ENCODE measurements around the gene SEC16A. TPM values are rescaled to one million over a fixed set of nuclear protein-coding genes. Genes with fewer than 3 reads are reported as not detected.

SEC16A gene
- total RNA-seq, 1 experiment from 2014 or later, result 56.4 TPM

- H3K27me3 Mint-ChIP-seq (ENCODE audit: low read depth), result no peaks in the 10 kb centered on the region
- no peak overlapping the region for H3K14ac ChIP-seq (ENCODE audit: insufficient read depth, low read length)
- H4K20me1 ChIP-seq (ENCODE audit: control insufficient read depth, insufficient read depth, insufficient read length), result no peaks in the 10 kb centered on the region
- peaks cover 12% of the 10 kb centered on the region; the same call in 1 of the 2 replicates for H3K79me2 ChIP-seq (ENCODE audit: insufficient read depth, low read length)
- no peak overlapping the region for H3K23ac ChIP-seq (ENCODE audit: insufficient read length, low read depth, low read length)
- H3T11ph ChIP-seq (ENCODE audit: low read length), result no peak overlapping the region
- no peaks in the 10 kb centered on the region for H3K4me1 ChIP-seq (ENCODE audit: insufficient read depth, low read length)
- H2BK120ac ChIP-seq (ENCODE audit: low read depth, low read length, poor library complexity, severe bottlenecking), result no peak overlapping the region
- H2BK15ac ChIP-seq (ENCODE audit: low read depth, low read length), result no peak overlapping the region
- no peak for DNase-seq
- peaks cover 7% of the 10 kb centered on the region for H3K79me1 ChIP-seq (ENCODE audit: insufficient read depth, low read depth, low read length, poor library complexity, severe bottlenecking)
- H3K4me2 ChIP-seq (ENCODE audit: insufficient read depth, insufficient read length, low read length), result no peak overlapping the region
- no peak overlapping the region for H2AFZ ChIP-seq (ENCODE audit: low read length)
- no peak overlapping the region for H4K5ac ChIP-seq (ENCODE audit: insufficient read length, low read depth, low read length)
- no peak overlapping the region for H3K56ac ChIP-seq (ENCODE audit: insufficient read length, low read depth, low read length)
- H2AK5ac ChIP-seq (ENCODE audit: insufficient read length, low read length), result no peak overlapping the region
- no peak overlapping the region for H4K8ac ChIP-seq (replicated peaks; ENCODE audit: insufficient read length, low read depth, low read length)
- no peak overlapping the region for H2BK5ac ChIP-seq (ENCODE audit: insufficient read length, low read length)
- no peak overlapping the region for H4K91ac ChIP-seq (ENCODE audit: insufficient read length, low read depth, low read length)
- H3K18ac ChIP-seq (ENCODE audit: insufficient read length, low read depth, low read length), result no peak overlapping the region
- H3K9ac ChIP-seq (ENCODE audit: extremely low read depth, insufficient read length, low read length), result no peak overlapping the region
- peaks cover 24 to 70% (median 58%) of the 10 kb centered on the region in 3 experiments for H3K36me3 Mint-ChIP-seq (ENCODE audit: insufficient read depth in 1 of 3, low read depth in 3 of 3)
- H3K23me2 ChIP-seq (ENCODE audit: insufficient read length, low read depth, low read length, poor library complexity, severe bottlenecking), result peaks cover 6% of the 10 kb centered on the region
- H3K27ac ChIP-seq (ENCODE audit: insufficient read length, low read depth, low read length), result no peak overlapping the region
- no CpG with 5 or more reads among the region's 18 CpGs for WGBS (ENCODE audit: extremely low coverage, insufficient read length, low lambda C conversion rate)
- H2BK12ac ChIP-seq (ENCODE audit: insufficient read length, low read depth, low read length), result no peak overlapping the region
- H2BK20ac ChIP-seq (ENCODE audit: low read depth, low read length, poor library complexity, severe bottlenecking), result no peak overlapping the region
- H3K4me1 Mint-ChIP-seq, result peaks cover 11 to 12% of the 10 kb centered on the region in 2 experiments
- TF ChIP-seq CTCF (conservative IDR thresholded peaks at IDR 0.05), result no peak
- no peaks in the 10 kb centered on the region for H3K9me3 Mint-ChIP-seq
- no peaks in the 10 kb centered on the region for H3K9me3 ChIP-seq (ENCODE audit: control insufficient read depth, low read depth, low read length)
- H3K27ac Mint-ChIP-seq, result peak overlapping the region in 2 of 3 experiments; percentile 75 to 88; a peak in 4 of 7 replicates
- no peaks in the 10 kb centered on the region for H3K27me3 ChIP-seq (ENCODE audit: insufficient read depth, low read length)
- H3K4ac ChIP-seq (ENCODE audit: low read depth, low read length), result no peak overlapping the region
- H3K4me3 Mint-ChIP-seq, result peak overlapping the region in 1 of 2 experiments; percentile 61; a peak in 3 of 5 replicates
These were observed 81.5 kb downstream of the SEC16A start for GRCh38 chr9:136401173-136401922.
